Common myeloid progenitor, CD34-positive (primary cell): ENCODE data around the gene MAPK14.

Experiments used
- CTCF ChIA-PET: fragments of 350-600 bp; sonication (Branson Sonifier 250); formaldehyde crosslinking; loops from one replicate; lab custom pipeline; 2021; ENCODE audit warnings: antibody characterized with exemption; lab: Charles Lee
- POLR2A ChIA-PET: fragments of 350-600 bp; sonication (Branson Sonifier 250); formaldehyde crosslinking; loops from one replicate; lab custom pipeline; 2021; ENCODE audit warnings: antibody characterized with exemption; lab: Charles Lee
- DNase-seq, 3 donors: peaks; one replicate each; pipeline versions ENCODE4 v3.0.0 to v3.0.0-alpha.2; 2013
- H3K27ac ChIP-seq, 2 experiments: 1 replicate in 1 of 2; 2 replicates in 1 of 2; pipeline ENCODE4 v1.7.0; 2013; ENCODE audit warnings: inconsistent platforms in 2 of 2, low read length in 2 of 2, mild to moderate bottlenecking in 2 of 2, low read depth in 1 of 2, moderate library complexity in 1 of 2; ENCODE audit not compliant: severe bottlenecking in 2 of 2, insufficient read depth in 1 of 2, poor library complexity in 1 of 2
- H3K27me3 ChIP-seq, 5 experiments: replicated peaks in 2 of 5; 1 replicate in 3 of 5; 2 replicates in 2 of 5; pipeline versions ENCODE4 v1.6.1 to v1.7.0; 2013; ENCODE audit warnings: low read length in 4 of 5, mild to moderate bottlenecking in 2 of 5, moderate library complexity in 2 of 5, inconsistent platforms in 1 of 5; ENCODE audit not compliant: insufficient read depth in 5 of 5, control insufficient read depth in 4 of 5
- H3K36me3 ChIP-seq, 4 experiments: 1 replicate in 2 of 4; 2 replicates in 2 of 4; pipeline versions ENCODE4 v1.6.1 to v1.7.0; 2013; ENCODE audit warnings: low read length in 3 of 4, control low read depth in 1 of 4, mild to moderate bottlenecking in 1 of 4; ENCODE audit not compliant: control insufficient read depth in 4 of 4, insufficient read depth in 4 of 4
- H3K4me1 ChIP-seq, 4 experiments: 1 replicate in 3 of 4; 2 replicates in 1 of 4; pipeline versions ENCODE4 v1.6.1 to v1.7.1; 2013; ENCODE audit warnings: low read length in 3 of 4, mild to moderate bottlenecking in 3 of 4, control low read depth in 1 of 4, inconsistent platforms in 1 of 4, moderate library complexity in 1 of 4; ENCODE audit not compliant: control insufficient read depth in 4 of 4, insufficient read depth in 4 of 4; ENCODE audit errors: control extremely low read depth in 1 of 4
- H3K4me3 ChIP-seq, 7 experiments: 1 replicate in 4 of 7; 2 replicates in 3 of 7; pipeline versions ENCODE4 v1.5.1 to v1.7.0; 2013; ENCODE audit warnings: mild to moderate bottlenecking in 7 of 7, low read length in 6 of 7, moderate library complexity in 6 of 7, inconsistent platforms in 2 of 7, low read depth in 2 of 7, control low read depth in 1 of 7; ENCODE audit not compliant: insufficient read depth in 4 of 7, control insufficient read depth in 1 of 7; ENCODE audit errors: extremely low read depth in 1 of 7
- H3K9me3 ChIP-seq, 5 experiments: 1 replicate in 4 of 5; 2 replicates in 1 of 5; pipeline versions ENCODE4 v1.6.1 to v1.7.1; 2013; ENCODE audit warnings: low read length in 4 of 5, mild to moderate bottlenecking in 2 of 5, inconsistent platforms in 1 of 5, low read depth in 1 of 5, moderate library complexity in 1 of 5; ENCODE audit not compliant: control insufficient read depth in 4 of 5, insufficient read depth in 2 of 5; ENCODE audit errors: control extremely low read depth in 1 of 5
- WGBS: methylation state at CpG from one replicate; pipeline ENCODE4 v1.1.5; 2013; ENCODE audit not compliant: insufficient coverage; 5-methylcytosine and 5-hydroxymethylcytosine counted together

Gene MAPK14

DNA sequence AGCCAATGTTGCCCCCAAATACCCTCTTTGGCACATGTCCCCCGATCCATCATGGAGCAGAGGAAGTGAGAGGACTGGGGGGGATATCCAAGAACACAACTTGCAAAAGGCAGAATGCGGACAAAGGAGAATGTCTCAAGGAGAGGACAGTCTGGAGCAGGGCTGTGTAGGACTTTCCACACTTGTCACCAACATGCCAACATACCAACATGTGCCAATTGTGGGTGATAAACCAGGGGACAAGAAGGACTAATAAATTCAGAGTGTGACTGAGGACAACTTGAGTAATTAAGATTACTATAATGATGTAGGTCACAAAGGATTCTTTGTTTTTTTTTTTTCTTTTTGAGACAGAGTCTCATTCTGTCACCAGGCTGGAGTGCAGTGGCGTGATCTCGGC lies 11.9 kb upstream of the MAPK14 start:
- H3K27me3 ChIP-seq = no peaks in the 10 kb centered on the region
- WGBS = 88% methylated on average over 3 of the region's 4 CpGs
- H3K4me3 ChIP-seq = no peak overlapping the region
- peaks cover 0 to 9% (median 4%) of the 10 kb centered on the region in 4 experiments for H3K4me1 ChIP-seq
- DNase-seq = no peak
- POLR2A ChIA-PET = no interaction called here
- CTCF ChIA-PET = no interaction called here
- H3K36me3 ChIP-seq = no peaks in the 10 kb centered on the region
- H3K9me3 ChIP-seq = no peaks in the 10 kb centered on the region
- H3K27ac ChIP-seq = no peak overlapping the region

- Histone ChIP-seq H3K36me3 (no peaks in the 10 kb centered on the region), H3K27me3 (no peaks in the 10 kb centered on the region), H3K4me3 (no peak overlapping the region), H3K4me1 (peaks cover 0 to 9% (median 4%) of the 10 kb centered on the region in 4 experiments), H3K9me3 (no peaks in the 10 kb centered on the region), H3K27ac (no peak overlapping the region)
- peak in 1 of 3 donors; percentile 29 for DNase-seq
- WGBS = no CpG with 5 or more reads among the region's 2 CpGs
- CTCF ChIA-PET = no interaction called here
- POLR2A ChIA-PET = no interaction called here
These were observed 9.3 kb upstream of the MAPK14 start for GRCh38 chr6:36018339-36018738.

DNA sequence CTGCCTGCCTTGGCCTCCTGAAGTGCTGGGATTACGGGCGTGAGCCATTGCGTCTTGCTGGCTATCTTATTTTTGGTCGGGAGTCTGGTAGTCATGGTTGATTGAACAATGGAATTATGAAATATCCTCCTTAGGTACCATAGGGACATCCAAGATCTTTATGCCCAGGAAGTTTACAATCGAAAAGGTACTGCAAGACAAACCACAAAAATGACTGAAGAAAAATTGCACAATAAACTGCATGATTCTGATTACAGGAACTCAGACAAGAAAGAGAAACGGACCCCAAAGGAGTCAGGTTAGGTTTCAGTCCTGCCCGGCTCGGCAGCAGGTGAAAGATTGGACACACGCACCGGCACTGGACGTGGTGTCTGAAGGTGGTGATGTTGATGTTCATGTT lies 8.4 kb upstream of the MAPK14 start:
- ChIA-PET CTCF (no interaction called here), POLR2A (no interaction called here)
- no peaks in the 10 kb centered on the region for H3K9me3 ChIP-seq
- 75% methylated on average over 1 of the region's 11 CpGs for WGBS
- H3K4me1 ChIP-seq = peaks cover 3 to 14% (median 8%) of the 10 kb centered on the region in 4 experiments
- no peak overlapping the region for H3K4me3 ChIP-seq
- H3K27me3 ChIP-seq = no peaks in the 10 kb centered on the region
- no peaks in the 10 kb centered on the region for H3K36me3 ChIP-seq
- no peak overlapping the region for H3K27ac ChIP-seq
- no peak for DNase-seq

GRCh38 chr6:36020154-36020553 lies 7.5 kb upstream of the MAPK14 start:
- POLR2A ChIA-PET = no interaction called here
- H3K27ac ChIP-seq = no peak overlapping the region
- H3K27me3 ChIP-seq = no peaks in the 10 kb centered on the region
- H3K4me3 ChIP-seq = no peak overlapping the region
- H3K36me3 ChIP-seq = no peaks in the 10 kb centered on the region
- 0% methylated on average over 1 of the region's 1 CpG for WGBS
- H3K4me1 ChIP-seq = peaks cover 3 to 21% (median 14%) of the 10 kb centered on the region in 4 experiments
- H3K9me3 ChIP-seq = no peaks in the 10 kb centered on the region
- CTCF ChIA-PET = no interaction called here
- no peak for DNase-seq

- POLR2A ChIA-PET = interaction anchor here (0.6 kb wide), 1 partner anchor 300 kb away, joined by 6 read pairs; no protein-coding TSS in a partner anchor
- CTCF ChIA-PET = interaction anchor here (10.8 kb wide), 1 partner anchor 69 kb away, joined by 196 read pairs; no protein-coding TSS in a partner anchor
- peak in 2 of 3 donors; percentile 50 to 61 for DNase-seq
- H3K27ac ChIP-seq = no peak within 1 kb of the TSS
- no peaks in the 10 kb centered on the region for H3K27me3 ChIP-seq
- H3K4me1 ChIP-seq = peaks cover 0 to 18% (median 13%) of the 10 kb centered on the region in 4 experiments
- WGBS = 5% methylated on average over 41 of the region's 44 CpGs
- H3K9me3 ChIP-seq = no peaks in the 10 kb centered on the region
- H3K36me3 ChIP-seq = no peaks in the 10 kb centered on the region
- peak within 1 kb of the TSS in 6 of 7 experiments; percentile 13 to 74 (median 59) for H3K4me3 ChIP-seq
These were observed 3.4 kb upstream of the MAPK14 start, which contains the start of gene SLC26A8 for GRCh38 chr6:36023996-36024795. SLC26A8 (minus strand) TSS chr6:36024641; CDS start chr6:36019707, 4,934 bp downstream.

- no peak for DNase-seq
- no peaks in the 10 kb centered on the region for H3K27me3 ChIP-seq
- no peaks in the 10 kb centered on the region for H3K9me3 ChIP-seq
- WGBS = no CpG with 5 or more reads among the region's 1 CpG
- POLR2A ChIA-PET = no interaction called here
- H3K27ac ChIP-seq = no peak overlapping the region
- peaks cover 7 to 25% (median 17%) of the 10 kb centered on the region in 4 experiments for H3K4me1 ChIP-seq
- H3K4me3 ChIP-seq = no peak overlapping the region
- H3K36me3 ChIP-seq = no peaks in the 10 kb centered on the region
- CTCF ChIA-PET = interaction anchor here (1.3 to 10.8 kb wide), 6 partner anchors 11 to 75 kb away, joined by 4 to 196 read pairs (median 22); no protein-coding TSS in a partner anchor
These were observed 2.2 kb upstream of the MAPK14 start for GRCh38 chr6:36025260-36025931.
